SKM-1 treated with dmso at 0.1 percent for 144 hours (cell line): Measurements from ENCODE around the gene SYCP2.

Experiments used
- DNase-seq: peaks from one replicate; lab custom pipeline; 2025; ENCODE audit not compliant: unreplicated experiment; lab: John Stamatoyannopoulos, UW

SYCP2 gene

DNA sequence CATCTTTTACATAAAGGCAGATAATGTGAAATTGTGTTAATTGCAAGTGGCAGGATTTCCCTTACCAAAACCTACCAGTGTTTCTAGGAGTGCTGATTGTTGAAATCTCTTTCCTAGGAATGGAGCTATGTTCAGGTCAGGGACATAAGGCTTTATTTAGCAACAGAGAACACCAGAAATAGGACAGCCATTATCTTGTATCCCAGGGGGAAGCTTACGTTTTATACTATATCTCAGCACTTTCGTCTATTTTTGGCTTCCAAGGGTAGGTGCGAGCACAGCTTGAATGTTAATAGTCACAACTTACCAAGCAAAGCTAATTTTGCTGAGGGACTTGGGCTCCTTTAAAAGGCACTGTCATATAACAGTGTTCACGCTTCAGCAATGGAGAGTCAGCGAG lies 94.0 kb downstream of the SYCP2 start:
- DNase-seq, result no peak

DNA sequence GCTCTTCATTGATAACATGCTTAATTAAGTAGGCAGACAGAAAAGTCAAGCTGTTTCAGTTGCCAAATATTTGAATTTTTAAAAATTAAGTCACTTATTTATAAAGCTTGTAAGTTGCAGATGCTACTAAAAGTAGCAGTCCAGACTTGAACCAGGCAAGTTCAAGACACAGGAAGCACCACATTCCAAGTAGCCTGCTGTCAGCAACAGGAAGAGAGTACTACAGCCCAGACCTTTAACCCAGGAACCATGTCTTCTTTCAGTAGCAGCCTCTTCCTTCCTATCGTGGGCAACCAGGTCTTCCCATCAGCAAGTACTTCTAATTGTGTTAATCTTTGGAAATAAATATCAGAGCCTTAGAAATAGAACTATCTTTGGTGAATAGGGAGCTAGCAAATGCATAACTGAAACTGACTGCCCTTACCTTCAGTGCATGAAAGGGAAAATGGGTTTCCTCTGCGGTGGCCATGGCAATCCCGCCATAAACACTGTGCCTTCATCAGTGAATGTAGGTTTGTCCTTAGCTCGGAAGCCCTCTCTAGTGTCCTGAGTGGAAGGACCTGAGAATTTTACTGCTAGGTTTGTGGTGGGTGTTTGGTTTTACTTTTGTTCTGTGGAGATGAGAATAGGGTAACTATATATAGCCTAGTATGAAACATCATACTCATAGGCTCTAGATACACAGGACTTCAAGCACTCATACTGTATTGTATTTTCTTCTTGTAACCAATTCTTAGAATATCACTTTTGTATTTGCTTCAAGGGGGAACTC lies 95.6 kb downstream of the SYCP2 start:
- no peak for DNase-seq

DNA sequence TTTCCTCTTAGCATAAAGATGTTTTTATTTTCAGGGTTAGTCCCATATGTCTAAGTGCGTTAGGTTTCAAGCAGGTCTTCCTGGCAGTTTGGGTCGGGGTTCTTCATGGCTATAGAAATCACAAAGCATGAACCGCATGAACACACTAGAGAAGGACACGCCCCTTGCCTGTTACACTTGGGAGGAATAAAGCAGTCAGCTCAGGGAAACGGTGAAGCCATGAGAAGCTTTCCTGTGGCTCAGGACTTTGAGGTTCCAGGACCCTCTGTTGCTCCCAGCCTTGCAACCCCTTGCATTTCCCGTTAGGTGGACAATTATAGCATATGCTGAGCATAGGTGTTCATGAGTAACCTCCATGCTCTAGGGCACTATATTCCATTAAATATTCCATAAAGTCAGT lies 96.7 kb downstream of the SYCP2 start:
- DNase-seq, result no peak

DNA sequence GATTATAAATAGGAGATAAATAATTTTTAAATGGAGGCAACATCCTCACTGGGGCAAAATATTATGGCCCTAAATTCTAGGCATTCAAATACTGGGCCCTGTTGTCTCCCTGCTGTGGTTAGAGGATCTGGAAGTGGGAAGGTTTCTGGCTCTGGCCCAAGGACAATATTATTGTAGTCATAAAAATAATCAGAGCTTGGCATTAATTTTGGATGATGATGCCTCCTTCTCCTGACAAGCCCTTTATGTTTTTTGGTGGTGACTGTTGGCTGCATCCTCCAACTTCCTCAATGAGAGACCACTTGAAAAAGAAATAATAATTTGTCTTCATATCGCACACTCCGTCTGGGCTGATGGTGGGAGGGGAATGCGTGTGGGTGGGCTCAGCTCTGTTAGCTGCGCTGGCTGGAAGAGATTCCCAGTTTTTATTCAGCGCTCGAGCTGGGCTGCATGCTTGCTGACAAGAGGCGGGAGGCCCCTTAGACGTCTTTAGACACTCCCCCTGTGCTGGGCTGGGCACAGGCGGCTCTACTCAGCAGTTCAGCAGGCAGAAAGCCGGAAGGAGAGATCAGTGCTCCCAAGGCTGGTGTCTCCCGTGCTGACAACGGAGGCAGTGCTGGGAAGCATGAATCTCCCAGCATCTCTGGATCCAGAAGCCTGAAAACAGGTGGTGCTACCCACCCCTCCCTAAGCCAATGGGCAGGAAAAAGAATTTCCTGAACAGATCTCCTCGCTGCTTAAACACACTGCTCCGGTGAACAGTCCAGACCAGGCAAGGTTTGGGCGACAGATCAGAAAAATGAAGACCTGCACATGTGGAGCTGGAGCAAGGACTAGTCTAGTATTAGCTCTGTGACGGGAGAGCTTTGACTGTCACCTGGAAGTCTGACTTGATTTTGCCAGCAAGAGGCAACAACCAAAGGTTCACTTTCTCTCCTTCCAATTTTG lies 97.7 kb downstream of the SYCP2 start:
- no peak for DNase-seq

DNA sequence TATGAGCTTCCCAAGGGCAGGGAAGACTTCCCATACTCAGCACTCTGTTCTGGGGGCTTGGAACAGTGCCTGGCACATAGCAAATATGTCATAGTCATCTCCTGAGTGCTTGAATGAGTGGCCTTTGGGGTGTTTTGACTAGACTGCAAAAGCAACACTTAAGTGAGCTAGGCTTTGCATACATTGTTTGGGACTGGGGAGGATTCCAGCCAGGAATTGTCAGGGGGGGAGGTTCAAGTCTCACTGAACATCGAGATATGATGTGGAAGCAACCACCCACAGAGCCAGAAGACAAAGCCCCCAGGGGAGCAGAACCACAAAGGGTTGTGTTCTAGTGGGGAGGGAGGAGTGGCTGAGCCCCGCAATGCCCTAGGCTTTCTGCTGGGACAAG lies 98.4 kb downstream of the SYCP2 start:
- no peak for DNase-seq

DNA sequence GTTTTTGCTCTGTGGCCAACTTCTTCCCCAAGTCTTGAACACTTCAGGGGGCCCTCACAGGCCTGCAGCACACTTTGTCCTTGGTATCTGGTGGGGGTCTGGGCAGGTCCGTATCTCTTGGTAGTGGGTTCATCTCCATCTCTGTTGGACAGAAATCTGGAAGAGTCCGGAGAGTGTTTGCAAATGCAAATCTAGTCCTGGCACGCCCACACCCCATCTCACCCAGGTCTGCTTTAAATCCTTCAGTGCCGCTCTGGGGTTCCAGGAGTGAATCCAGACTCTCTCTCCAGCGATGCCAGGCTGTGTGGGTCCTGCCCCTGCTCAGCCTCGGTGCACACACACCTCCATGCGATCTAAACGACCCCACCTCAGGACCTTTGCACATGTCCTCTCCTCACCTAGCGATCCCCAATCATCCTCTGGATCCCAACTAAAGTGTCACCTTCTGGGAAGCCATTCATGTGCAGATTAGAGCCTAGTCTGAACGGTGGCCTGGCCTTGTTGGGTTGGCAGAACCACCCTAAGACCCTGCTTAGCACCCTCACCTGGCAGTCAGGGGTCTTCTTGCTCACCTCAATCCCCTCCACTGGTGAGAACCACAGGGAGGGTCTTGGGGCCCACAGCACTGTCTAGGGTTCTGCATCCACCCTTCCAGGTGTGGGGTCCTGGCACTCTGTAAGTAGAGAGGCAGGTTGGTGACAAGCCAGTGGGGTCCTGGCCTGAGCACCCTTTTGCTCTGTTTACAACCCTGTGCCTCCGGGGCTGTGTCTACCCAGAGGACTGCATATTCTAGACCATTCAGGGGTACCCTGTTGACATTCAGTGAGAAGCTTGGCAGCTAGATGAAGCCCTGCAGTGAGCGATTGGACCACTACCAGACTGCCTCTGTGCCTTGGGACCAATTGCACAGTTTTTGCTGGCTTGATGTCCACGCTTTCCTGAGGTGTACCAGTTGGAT lies 100.8 kb downstream of the SYCP2 start:
- no peak for DNase-seq

DNA sequence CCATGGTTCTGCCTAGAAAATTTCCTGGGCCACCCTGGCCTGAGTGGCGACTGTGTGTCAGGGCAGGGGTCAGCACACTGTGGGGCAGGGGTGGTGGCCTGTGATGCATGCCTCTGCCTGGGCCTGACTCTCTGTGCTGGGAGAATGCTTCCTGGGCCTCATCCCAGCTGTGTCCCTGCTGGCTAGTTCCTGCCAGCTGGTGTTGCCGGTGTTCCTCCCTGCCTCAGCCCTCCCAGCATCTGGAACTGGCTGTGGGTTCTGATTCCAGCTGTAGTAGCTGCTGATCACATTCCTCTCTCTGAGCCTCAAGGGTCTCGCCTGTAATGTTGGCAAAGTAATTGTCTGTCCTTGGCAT lies 101.5 kb downstream of the SYCP2 start:
- DNase-seq, result no peak

DNA sequence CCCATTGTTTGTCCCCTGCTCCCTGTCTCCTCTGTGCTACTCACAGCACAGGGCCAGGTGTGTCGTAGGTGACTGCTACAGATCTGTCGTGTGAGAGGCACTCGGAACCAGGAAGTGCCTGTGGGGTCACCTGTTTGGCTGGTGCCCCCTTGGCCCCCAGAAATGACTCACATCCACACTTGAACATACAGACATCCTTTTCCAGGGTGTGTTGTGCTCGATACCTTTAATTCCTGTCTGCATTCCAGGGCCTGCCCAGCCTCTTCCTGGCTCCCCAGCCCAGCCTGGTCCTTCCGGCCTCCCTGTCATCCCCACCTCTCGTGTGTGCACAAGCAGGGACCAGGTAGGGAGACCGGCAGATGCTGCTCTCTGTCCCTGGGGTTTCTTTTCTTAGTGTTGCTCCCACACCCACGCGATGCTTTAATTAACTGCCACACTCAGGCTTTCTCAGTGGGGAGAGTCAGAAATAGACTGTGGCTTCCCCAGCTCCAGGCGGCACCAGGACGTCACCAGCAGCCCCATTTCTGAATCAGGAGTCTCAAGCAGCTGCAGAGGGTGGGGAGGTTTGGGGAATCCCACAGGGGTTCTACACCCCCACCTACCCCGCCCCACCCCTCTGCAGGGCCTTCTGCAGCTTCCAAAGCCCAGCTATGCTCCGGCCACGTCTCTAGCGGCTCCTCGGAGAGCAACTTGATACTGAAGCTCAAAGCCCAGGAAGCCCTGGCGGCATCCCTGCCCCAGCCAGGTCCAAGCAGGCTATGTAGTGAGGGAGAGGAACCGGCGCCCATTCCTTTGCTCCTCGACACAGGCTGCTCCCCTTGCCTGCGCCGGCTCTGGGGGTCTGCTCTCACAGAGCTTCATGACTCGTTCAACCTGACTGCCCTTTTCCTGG lies 102.2 kb downstream of the SYCP2 start:
- no peak for DNase-seq

DNA sequence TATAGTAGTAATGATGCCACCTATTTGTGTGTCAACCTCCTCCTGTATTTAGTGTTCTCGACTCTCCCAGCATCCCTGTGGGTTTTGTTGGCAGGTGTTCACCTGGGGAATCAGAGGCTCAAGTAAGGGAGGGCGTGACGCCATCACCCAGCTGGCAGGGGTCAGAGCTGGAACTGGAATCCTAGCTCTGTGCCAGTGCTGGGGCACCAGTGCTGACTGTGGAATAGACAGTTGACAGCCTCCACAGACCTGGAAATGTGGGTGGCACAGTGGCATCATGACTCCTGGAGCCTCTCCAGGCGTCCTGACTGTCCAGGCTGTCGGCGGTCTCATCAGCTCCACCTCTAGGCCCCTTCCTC lies 102.8 kb downstream of the SYCP2 start:
- no peak for DNase-seq

DNA sequence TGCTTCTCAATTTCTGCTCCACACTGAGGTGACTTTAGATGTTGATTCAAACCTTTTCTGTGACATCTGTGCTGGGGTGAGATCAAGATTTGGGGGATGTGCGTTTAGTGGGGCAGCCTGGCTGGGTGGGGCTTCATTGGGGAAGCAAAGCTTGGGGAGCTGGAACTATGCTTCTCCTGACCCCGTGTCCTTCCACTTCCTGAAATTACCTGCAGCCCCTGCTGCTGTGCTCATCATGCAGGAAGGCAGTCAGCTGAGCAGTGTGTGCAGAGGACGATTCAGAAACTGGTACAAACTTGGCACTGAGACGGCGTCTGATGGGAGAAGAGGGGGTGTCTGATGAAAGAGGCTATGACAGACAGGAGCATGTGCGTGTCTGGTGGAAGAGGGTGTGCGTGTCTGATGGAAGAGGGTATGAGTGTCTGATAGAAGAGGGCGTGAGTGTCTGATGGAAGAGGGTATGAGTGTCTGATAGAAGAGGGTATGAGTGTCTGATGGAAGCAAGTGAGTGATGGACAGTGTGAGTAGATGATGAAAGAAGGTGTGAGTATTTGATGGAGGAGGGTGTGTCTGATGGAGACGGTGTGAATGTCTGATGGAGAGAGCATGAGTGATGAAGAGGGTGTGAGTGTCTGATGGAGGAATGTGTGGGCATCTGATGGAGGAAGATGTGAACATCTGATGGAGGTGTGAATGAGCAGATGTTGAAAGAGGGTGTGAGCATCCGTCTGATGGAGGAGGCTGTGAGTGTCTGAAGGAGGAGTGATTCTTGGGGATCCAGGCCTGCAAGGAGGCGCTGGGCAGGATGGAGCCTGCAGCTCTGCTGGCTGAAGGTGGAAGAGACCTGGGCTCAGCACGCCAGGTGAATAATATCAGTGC lies 103.4 kb downstream of the SYCP2 start:
- DNase-seq, result no peak

DNA sequence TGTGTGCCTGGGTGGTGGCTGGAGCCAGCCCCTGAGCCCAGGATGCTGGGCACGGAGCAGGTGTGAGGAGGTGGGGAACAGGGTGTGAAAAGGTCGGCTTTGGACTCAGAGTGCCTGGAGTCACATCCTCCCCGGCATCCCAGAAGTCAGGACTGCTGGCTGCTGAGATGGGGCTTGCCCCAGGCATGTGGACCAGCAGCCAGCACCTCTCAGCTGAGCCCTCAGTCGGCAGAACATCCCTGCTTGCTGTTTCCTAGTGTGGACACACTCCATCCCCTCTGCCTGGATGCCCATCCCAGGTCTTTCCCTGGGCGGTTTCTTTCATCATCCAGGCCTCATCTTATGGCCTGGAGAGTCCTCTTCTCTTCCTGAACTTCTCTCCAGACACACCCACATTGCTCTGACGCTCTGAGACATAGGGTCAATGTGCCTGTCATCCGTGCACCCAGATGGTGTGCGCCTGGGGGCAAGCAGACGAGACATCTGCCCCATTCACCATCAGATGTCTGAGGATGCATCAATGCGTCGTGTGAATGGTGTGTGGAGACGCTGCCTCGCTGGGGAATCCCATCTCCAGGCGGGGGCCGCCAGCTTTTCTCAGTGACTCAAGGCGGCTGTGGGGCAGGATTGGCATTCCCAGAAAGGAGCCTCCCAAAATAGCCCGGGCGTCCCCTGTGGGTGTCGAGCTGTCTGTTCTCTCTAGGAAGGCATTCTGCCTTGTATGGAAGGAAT lies 104.2 kb downstream of the SYCP2 start:
- no peak for DNase-seq

DNA sequence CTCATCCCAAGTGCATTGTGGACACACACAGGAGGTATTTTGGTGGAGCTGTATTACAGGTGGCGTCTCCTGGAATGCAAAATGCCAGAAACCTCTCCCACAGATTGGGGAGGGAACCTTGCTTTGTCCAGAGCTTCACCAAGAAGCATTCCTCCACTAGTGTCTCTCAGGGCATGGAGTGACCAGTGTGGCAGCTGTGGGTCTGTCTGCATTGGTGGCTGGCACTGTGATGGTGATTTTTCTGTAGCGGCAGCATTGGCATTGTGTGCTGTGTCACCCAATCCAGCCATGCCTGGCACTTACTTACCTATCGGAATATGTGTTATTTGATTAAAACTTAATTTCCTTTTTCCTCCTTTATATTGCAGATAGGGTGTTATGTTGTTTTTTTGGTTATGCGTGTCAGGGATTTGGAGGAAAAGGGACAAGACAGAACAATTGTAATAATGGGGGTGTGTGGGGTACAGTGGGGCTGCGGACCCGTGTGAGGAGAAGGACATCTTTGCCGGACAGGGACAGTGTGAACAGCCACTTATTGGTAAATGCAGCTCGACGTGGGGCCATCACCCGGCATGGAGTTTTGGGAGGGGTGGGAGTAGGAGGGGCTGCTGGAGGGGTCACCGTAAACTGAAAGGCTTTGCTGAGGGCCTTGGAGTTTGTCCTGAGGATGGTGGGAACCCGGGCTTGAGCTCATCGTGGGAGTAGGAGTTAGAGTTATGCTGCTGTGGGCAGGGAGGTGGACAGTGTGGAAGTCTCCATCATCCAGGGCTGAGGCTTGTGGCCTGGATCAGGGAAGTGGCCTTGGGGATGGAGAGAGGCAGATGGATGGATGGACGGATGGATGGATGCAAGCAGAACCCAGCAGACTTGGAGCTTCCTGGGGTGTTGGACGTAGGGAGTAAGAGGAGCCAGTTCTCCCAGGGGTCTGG lies 105.0 kb downstream of the SYCP2 start:
- no peak for DNase-seq

DNA sequence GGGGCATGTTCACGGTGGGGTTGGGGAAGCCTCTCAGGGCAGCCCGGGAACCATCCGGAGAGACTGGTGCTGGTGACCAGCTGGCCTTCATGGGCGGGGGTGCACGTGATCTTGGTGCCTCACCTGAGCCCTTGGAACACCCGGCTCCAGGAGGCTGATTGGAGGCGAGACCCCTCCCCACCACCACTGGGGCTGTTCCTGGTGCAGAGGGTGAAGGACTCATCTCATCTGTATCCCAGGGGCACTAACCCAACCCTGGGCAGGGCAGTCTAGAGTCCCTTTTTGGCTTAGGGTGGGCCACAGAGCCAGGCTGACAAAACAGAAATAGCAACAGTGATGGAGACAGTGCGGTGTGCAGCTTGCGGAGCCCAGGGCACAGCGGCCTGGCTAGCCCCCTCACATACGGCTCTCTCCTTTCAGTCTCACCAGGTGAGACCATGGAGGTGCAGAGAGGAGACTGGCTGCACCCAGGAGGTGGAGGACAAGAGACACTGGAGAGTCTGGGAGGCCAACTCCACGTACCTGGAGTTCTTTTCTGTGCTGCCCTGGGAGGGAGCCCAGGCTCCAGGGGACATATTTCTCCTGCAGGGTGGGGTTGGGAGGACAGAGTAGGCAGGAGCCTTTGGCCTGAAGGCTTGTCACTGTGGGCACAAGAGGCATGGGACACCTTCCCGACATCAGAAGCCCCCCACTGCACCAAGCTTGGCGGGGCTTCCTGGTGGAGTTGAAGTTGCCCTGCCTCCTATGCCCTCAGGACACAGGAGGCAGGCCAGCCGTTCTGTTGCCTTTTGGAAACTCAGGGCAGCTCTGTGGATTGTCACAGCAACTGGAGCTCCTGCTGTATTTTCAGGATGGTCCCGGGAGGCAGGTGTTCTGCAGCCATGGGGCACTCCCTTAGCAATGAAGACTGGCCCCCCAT lies 106.0 kb downstream of the SYCP2 start:
- DNase-seq, result no peak

DNA sequence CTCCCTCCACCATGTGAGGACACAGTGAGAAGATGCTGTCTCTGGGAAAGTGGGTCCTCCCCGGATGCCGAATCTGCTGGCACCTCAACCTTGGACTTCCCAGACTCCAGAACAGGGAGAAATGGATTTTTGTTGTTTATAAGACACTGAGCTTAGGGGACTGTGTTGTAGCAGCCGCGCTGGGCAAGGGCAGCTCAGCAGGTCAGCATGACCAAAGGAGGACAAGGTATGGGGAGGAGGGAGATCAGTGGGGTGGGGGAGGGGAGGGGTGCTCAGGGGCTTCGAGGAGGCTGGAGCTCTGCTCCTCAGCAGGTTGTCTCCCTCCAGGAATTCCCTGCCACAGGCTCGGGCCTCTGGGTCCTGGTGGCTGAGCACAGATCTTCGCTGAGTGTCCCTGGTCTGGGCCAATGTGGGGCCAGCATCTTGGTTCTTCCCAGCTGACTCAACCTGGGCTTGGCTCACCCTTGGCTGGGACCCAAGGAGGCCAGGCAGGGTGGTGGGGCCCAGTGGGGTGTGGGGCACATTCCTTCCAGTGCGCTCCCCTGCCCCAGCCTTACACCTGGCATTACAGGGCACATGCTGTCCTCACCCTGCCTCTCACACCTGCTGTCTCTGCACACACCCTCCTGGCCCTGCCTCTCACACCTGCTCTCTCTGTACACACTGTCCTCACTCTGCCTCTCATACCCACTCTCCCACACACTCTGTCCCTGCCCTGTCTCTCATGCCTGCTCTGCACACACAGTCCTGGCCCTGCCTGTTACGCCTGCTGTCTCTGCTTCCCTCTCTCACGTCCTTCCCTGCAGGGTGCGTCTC lies 107.3 kb downstream of the SYCP2 start:
- DNase-seq, result no peak

DNA sequence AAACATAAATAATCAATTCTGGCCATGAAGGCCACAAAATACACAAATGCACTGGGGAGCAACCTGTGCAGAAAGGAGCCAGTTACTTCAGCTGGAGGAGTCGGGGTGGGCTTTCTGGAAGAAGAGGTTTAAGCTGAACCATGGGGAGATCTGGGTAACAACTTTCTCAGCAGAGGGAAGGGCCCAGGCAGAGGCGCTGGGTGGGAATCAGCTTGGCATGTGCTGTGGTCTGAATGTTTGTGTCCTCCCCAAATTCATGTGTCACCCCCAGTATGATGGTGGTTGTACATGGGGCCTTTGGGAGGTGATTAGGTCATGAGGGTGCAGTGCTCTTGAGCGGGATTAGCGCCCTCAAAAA lies 107.9 kb downstream of the SYCP2 start:
- DNase-seq, result no peak
